Astrocyte (in vitro differentiated cells and primary cell): ENCODE data around the gene C3orf20. TPM values are rescaled to one million over a fixed set of nuclear protein-coding genes. Genes with fewer than 3 reads are reported as not detected.

Experiments used
- DNase-seq: peaks from one replicate; pipeline ENCODE4 v3.0.0-alpha.2; 2010; ENCODE audit warnings: low read depth
- FAIRE-seq: peaks from 2 replicates; lab custom pipeline; 2011; peaks lifted over from hg19 to GRCh38; lab: Jason Lieb, UNC
- H2AFZ ChIP-seq: 2 replicates; pipeline ENCODE4 v1.6.0; 2012; ENCODE audit warnings: low read depth, low read length, inconsistent platforms
- H3K27ac ChIP-seq: 2 replicates; pipeline ENCODE4 v1.5.1; 2011; ENCODE audit warnings: low read depth, low read length, inconsistent platforms
- H3K27me3 ChIP-seq: 2 replicates; pipeline ENCODE4 v1.6.0; 2011; ENCODE audit warnings: low read length, inconsistent platforms; ENCODE audit not compliant: insufficient read depth
- H3K36me3 ChIP-seq: 2 replicates; pipeline ENCODE4 v1.5.1; 2011; ENCODE audit warnings: low read length, inconsistent platforms; ENCODE audit not compliant: insufficient read depth
- H3K4me1 ChIP-seq: 2 replicates; pipeline ENCODE4 v1.5.1; 2011; ENCODE audit warnings: low read length, inconsistent platforms; ENCODE audit not compliant: insufficient read depth
- H3K4me2 ChIP-seq: 2 replicates; pipeline ENCODE4 v1.6.0; 2012; ENCODE audit warnings: low read length, inconsistent platforms
- H3K4me3 ChIP-seq: 2 replicates; pipeline ENCODE4 v1.5.1; 2011; ENCODE audit warnings: low read depth, mild to moderate bottlenecking, low read length, inconsistent platforms; ENCODE audit not compliant: insufficient read depth
- H3K79me2 ChIP-seq: 2 replicates; pipeline ENCODE4 v1.6.0; 2012; ENCODE audit warnings: mild to moderate bottlenecking, low read length, inconsistent platforms; ENCODE audit not compliant: insufficient read depth
- H3K9ac ChIP-seq: 2 replicates; pipeline ENCODE4 v1.6.0; 2012; ENCODE audit warnings: mild to moderate bottlenecking, low read length, inconsistent platforms
- H3K9me3 ChIP-seq: 2 replicates; pipeline ENCODE4 v1.5.1; 2012; ENCODE audit warnings: low read depth, mild to moderate bottlenecking, low read length, inconsistent platforms; ENCODE audit not compliant: insufficient read depth
- H4K20me1 ChIP-seq: 2 replicates; pipeline ENCODE4 v1.6.0; 2012; ENCODE audit warnings: low read length, inconsistent platforms; ENCODE audit not compliant: insufficient read depth
- H3K27ac Mint-ChIP-seq: one replicate; pipeline ENCODE4 v1.8.0; 2021; ENCODE audit warnings: mild to moderate bottlenecking, mixed read lengths; ENCODE audit not compliant: unreplicated experiment
- H3K27me3 Mint-ChIP-seq: one replicate; pipeline ENCODE4 v1.8.0; 2021; ENCODE audit warnings: low read depth, mixed read lengths; ENCODE audit not compliant: unreplicated experiment
- H3K36me3 Mint-ChIP-seq: one replicate; pipeline ENCODE4 v1.8.0; 2021; ENCODE audit warnings: low read depth, mixed read lengths; ENCODE audit not compliant: unreplicated experiment
- H3K4me1 Mint-ChIP-seq: one replicate; pipeline ENCODE4 v1.8.0; 2021; ENCODE audit warnings: low read depth, mixed read lengths; ENCODE audit not compliant: unreplicated experiment
- H3K4me3 Mint-ChIP-seq: one replicate; pipeline ENCODE4 v1.8.0; 2021; ENCODE audit warnings: mild to moderate bottlenecking, moderate library complexity, mixed read lengths; ENCODE audit not compliant: unreplicated experiment
- H3K9me3 Mint-ChIP-seq: one replicate; pipeline ENCODE4 v1.8.0; 2021; ENCODE audit warnings: mild to moderate bottlenecking, mixed read lengths; ENCODE audit not compliant: unreplicated experiment
- EZH2 ChIP-seq: IDR thresholded peaks from 2 replicates; pipeline ENCODE4 v1.6.1; 2012; ENCODE audit warnings: mild to moderate bottlenecking, low read length, inconsistent platforms; ENCODE audit not compliant: insufficient read depth
- total RNA-seq: library from RNA; stranded (reverse); gene quantifications from 2 replicates; pipeline ENCODE4 v1.2.1, GENCODE V29; 2021
- TF ChIP-seq, protein P1 (sequence below): IDR thresholded peaks from 2 replicates; pipeline ENCODE4 v1.5.1; 2011; ENCODE audit warnings: low read depth, mild to moderate bottlenecking, inconsistent platforms, low read length, moderate library complexity; ENCODE audit not compliant: insufficient read depth

Gene C3orf20
- total RNA-seq, 1 donor from 2014 or later = 0.16 TPM

DNA sequence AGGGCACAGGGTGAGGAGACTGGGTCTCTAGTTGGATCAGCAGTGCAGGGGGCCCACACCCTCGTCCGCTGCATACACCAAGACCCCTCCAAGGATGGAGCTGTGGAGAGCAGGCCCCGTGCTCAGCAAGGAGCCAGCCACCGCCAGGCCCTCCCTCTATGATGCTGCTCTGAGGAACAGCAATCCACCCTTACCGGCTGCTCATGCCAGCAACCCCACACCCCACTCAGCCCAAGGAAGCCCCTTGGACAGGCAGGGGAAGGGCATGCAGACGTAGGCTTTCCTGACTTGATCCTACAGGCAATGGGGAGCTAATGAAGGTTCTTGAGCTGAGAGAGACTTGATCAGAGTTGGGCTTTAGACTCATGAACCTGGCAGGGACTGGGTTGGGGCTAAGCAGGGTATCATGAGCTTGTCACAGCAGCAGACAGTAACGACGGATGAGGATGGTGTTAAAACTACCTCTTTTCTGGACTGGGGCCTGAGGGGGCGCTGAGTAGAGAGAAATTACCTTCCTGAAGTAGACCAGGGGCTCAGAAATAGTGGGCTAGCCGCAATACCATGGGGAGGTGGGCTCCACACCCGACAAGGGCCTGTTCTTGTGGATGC is 93.3 kb downstream of the C3orf20 start:
- Histone ChIP-seq H3K27ac (no peak overlapping the region), H3K9ac (no peak overlapping the region), H4K20me1 (no peaks in the 10 kb centered on the region), H3K4me3 (no peak overlapping the region), H3K4me1 (no peaks in the 10 kb centered on the region), H2AFZ (no peak overlapping the region), H3K79me2 (no peaks in the 10 kb centered on the region), H3K9me3 (no peaks in the 10 kb centered on the region), H3K27me3 (no peaks in the 10 kb centered on the region), H3K36me3 (no peaks in the 10 kb centered on the region), H3K4me2 (no peak overlapping the region)
- H3K27me3 Mint-ChIP-seq = peaks cover 41% of the 10 kb centered on the region
- no peak for FAIRE-seq
- no peak overlapping the region for H3K27ac Mint-ChIP-seq
- no peaks in the 10 kb centered on the region for H3K4me1 Mint-ChIP-seq
- TF ChIP-seq EZH2 = no peak
- TF ChIP-seq, protein P1, sequence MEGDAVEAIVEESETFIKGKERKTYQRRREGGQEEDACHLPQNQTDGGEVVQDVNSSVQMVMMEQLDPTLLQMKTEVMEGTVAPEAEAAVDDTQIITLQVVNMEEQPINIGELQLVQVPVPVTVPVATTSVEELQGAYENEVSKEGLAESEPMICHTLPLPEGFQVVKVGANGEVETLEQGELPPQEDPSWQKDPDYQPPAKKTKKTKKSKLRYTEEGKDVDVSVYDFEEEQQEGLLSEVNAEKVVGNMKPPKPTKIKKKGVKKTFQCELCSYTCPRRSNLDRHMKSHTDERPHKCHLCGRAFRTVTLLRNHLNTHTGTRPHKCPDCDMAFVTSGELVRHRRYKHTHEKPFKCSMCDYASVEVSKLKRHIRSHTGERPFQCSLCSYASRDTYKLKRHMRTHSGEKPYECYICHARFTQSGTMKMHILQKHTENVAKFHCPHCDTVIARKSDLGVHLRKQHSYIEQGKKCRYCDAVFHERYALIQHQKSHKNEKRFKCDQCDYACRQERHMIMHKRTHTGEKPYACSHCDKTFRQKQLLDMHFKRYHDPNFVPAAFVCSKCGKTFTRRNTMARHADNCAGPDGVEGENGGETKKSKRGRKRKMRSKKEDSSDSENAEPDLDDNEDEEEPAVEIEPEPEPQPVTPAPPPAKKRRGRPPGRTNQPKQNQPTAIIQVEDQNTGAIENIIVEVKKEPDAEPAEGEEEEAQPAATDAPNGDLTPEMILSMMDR = no peak
- H3K4me3 Mint-ChIP-seq = no peak overlapping the region
- H3K36me3 Mint-ChIP-seq = no peaks in the 10 kb centered on the region
- peaks cover 5% of the 10 kb centered on the region for H3K9me3 Mint-ChIP-seq
- no peak for DNase-seq

- TF ChIP-seq, protein P1 = no peak
- TF ChIP-seq EZH2 = no peak
- Mint-ChIP-seq H3K9me3 (peaks cover 5% of the 10 kb centered on the region), H3K27me3 (peaks cover 41% of the 10 kb centered on the region), H3K4me1 (no peaks in the 10 kb centered on the region), H3K36me3 (no peaks in the 10 kb centered on the region), H3K27ac (peak overlapping the region; percentile 10), H3K4me3 (no peak overlapping the region)
- Histone ChIP-seq H3K79me2 (no peaks in the 10 kb centered on the region), H3K4me3 (no peak overlapping the region), H4K20me1 (no peaks in the 10 kb centered on the region), H3K36me3 (no peaks in the 10 kb centered on the region), H3K27me3 (no peaks in the 10 kb centered on the region), H3K27ac (no peak overlapping the region), H3K9ac (no peak overlapping the region), H3K9me3 (no peaks in the 10 kb centered on the region), H2AFZ (no peak overlapping the region), H3K4me2 (no peak overlapping the region), H3K4me1 (no peaks in the 10 kb centered on the region)
- DNase-seq (no peak), FAIRE-seq (no peak)
Measured at GRCh38 chr3:14768881-14769280, 93.9 kb downstream of the C3orf20 start.

DNA sequence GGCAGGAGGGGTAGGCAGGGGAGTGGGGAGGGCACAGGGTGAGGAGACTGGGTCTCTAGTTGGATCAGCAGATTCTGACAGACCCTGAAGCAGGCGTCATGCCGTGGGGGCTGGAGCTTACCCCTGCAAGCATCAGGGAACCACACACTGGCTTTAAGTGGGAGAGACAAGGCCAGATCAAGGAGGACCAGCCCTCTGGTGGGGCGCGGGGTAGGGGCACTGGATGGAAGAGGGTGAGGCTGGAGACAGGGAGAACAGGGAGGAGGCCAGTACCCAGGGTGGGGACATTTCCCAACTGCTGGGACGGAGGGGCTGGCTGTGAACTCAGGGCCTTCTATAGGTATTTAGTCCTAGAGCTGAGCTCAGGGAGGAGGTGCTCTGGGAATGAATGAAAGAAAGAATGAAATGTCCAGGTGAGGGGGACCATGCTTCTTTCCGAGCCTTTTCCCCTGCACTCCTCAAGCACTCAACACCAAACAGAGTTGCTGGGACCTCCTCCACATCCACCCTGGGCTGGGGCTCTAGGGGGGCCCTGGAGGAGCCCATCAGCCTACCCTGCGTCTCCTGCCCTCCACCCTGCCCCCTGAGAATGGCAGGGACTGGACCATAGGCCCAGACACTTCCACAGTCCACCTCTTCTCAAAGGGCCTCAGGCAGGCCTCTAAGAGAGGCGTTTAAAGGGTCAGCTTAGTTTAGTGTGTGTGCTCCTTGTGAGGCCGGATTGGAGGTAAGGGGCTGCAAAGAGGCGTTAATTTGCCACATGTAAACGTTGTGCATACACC is 94.8 kb downstream of the C3orf20 start:
- Histone ChIP-seq H3K4me1 (no peaks in the 10 kb centered on the region), H2AFZ (no peak overlapping the region), H3K27me3 (no peaks in the 10 kb centered on the region), H3K9ac (no peak overlapping the region), H4K20me1 (no peaks in the 10 kb centered on the region), H3K79me2 (no peaks in the 10 kb centered on the region), H3K4me2 (no peak overlapping the region), H3K4me3 (no peak overlapping the region), H3K36me3 (no peaks in the 10 kb centered on the region), H3K9me3 (no peaks in the 10 kb centered on the region), H3K27ac (no peak overlapping the region)
- DNase-seq (no peak), FAIRE-seq (no peak)
- H3K9me3 Mint-ChIP-seq = no peaks in the 10 kb centered on the region
- no peak overlapping the region for H3K27ac Mint-ChIP-seq
- H3K27me3 Mint-ChIP-seq = peaks cover 45% of the 10 kb centered on the region
- no peak overlapping the region for H3K4me3 Mint-ChIP-seq
- no peaks in the 10 kb centered on the region for H3K36me3 Mint-ChIP-seq
- no peaks in the 10 kb centered on the region for H3K4me1 Mint-ChIP-seq
- TF ChIP-seq, protein P1 = no peak
- TF ChIP-seq EZH2 = no peak
